Stimulated activated CD8-positive, alpha-beta memory T cell treated with anti-CD3 and anti-CD28 coated beads, Interleukin-15, amount 100 ng/mL, for 1 hour (primary cell): ENCODE data around the gene ZC3H18.

Source experiments
- DNase-seq: peaks from one replicate; pipeline ENCODE4 v3.0.0-alpha.2; 2020; ENCODE audit warnings: low read depth

The ZC3H18 gene

GRCh38 chr16:88550246-88550661, 19.9 kb upstream of the ZC3H18 start:
- no peak for DNase-seq

GRCh38 chr16:88552166-88552565, 18.0 kb upstream of the ZC3H18 start:
- DNase-seq: no peak

GRCh38 chr16:88552815-88553214, 17.4 kb upstream of the ZC3H18 start:
- DNase-seq: no peak

- no peak for DNase-seq
These were observed 16.5 kb upstream of the ZC3H18 start for GRCh38 chr16:88553739-88554138.

GRCh38 chr16:88554711-88555264, 15.4 kb upstream of the ZC3H18 start:
- DNase-seq: no peak

- DNase-seq: no peak
These were observed 13.8 kb upstream of the ZC3H18 start for GRCh38 chr16:88556294-88556988.

GRCh38 chr16:88558457-88559442, 11.5 kb upstream of the ZC3H18 start:
- no peak for DNase-seq

- no peak for DNase-seq
These were observed 9.3 kb upstream of the ZC3H18 start for GRCh38 chr16:88560714-88561484.

GRCh38 chr16:88561485-88562359, 8.5 kb upstream of the ZC3H18 start:
- peak; percentile 27 for DNase-seq

- DNase-seq: no peak
These were observed 4.0 kb upstream of the ZC3H18 start for GRCh38 chr16:88566158-88566557.

- no peak for DNase-seq
These were observed 1.2 kb upstream of the ZC3H18 start for GRCh38 chr16:88568710-88569613.

- DNase-seq: no peak
These were observed 604 bp upstream of the ZC3H18 start for GRCh38 chr16:88569614-88569984.

- DNase-seq: no peak
These were observed 489 bp downstream of the ZC3H18 start for GRCh38 chr16:88570691-88571092.

GRCh38 chr16:88575251-88575650, 5.0 kb downstream of the ZC3H18 start:
- no peak for DNase-seq

GRCh38 chr16:88576307-88576706, 6.1 kb downstream of the ZC3H18 start:
- no peak for DNase-seq

- DNase-seq: no peak
These were observed 7.0 kb downstream of the ZC3H18 start for GRCh38 chr16:88577166-88577565.

- no peak for DNase-seq
These were observed 8.5 kb downstream of the ZC3H18 start for GRCh38 chr16:88578446-88579313.

GRCh38 chr16:88580371-88580770, 10.2 kb downstream of the ZC3H18 start:
- DNase-seq: no peak

- DNase-seq: no peak
These were observed 10.8 kb downstream of the ZC3H18 start for GRCh38 chr16:88581033-88581432.
